Thoracic aorta (tissue), 2 donors: Measurements from ENCODE around the gene NSMF. TPM values are rescaled to one million over a fixed set of nuclear protein-coding genes. Genes with fewer than 3 reads are reported as not detected.

Source experiments
- ATAC-seq: fragments of 150-250 bp; one replicate; pipeline ENCODE4 v1.8.0; 2017; ENCODE audit warnings: low read depth; ENCODE audit not compliant: insufficient number of reproducible peaks, low FRiP score
- DNase-seq: peaks from one replicate; pipeline ENCODE4 v3.0.0-alpha.2; 2020; ENCODE audit warnings: low spot score
- H3K27ac ChIP-seq, 2 donors: fragments of 200-600 bp; sonication (generic); 1 replicate in 1 of 2; 2 replicates in 1 of 2; pipeline ENCODE4 v1.5.1; 2016; ENCODE audit warnings: mild to moderate bottlenecking in 2 of 2, moderate library complexity in 2 of 2
- H3K27me3 ChIP-seq: fragments of 200-600 bp; sonication (generic); replicated peaks from 2 replicates; pipeline ENCODE4 v1.6.0; 2016; ENCODE audit warnings: mild to moderate bottlenecking; ENCODE audit not compliant: insufficient read depth
- H3K36me3 ChIP-seq: fragments of 200-600 bp; sonication (generic); one replicate; pipeline ENCODE4 v1.5.1; 2016
- H3K4me1 ChIP-seq, 2 donors: fragments of 200-600 bp; sonication (generic); 1 replicate in 1 of 2; 2 replicates in 1 of 2; pipeline versions ENCODE4 v1.5.1 to v1.6.0; 2016; ENCODE audit warnings: low read depth in 2 of 2, mild to moderate bottlenecking in 1 of 2; ENCODE audit not compliant: control insufficient read depth in 1 of 2
- H3K4me3 ChIP-seq: fragments of 200-600 bp; sonication (generic); 2 replicates; pipeline ENCODE4 v1.5.1; 2016; ENCODE audit warnings: mild to moderate bottlenecking
- H3K9me3 ChIP-seq: fragments of 200-600 bp; sonication (generic); 2 replicates; pipeline ENCODE4 v1.5.1; 2016
- CTCF ChIP-seq: fragments of 200-600 bp; sonication (generic); IDR thresholded peaks from one replicate; pipeline ENCODE4 v1.5.1; 2019; ENCODE audit warnings: antibody characterized with exemption
- total RNA-seq, 2 donors: library from RNA; depleted of rRNA; stranded (reverse); fragments of >200 nt; gene quantifications; one replicate each; pipeline versions ENCODE4 v1.1.0 to v1.2.3, GENCODE V29; 2016

Gene NSMF
- total RNA-seq, 2 donors from 2014 or later = 168 to 251 TPM

DNA sequence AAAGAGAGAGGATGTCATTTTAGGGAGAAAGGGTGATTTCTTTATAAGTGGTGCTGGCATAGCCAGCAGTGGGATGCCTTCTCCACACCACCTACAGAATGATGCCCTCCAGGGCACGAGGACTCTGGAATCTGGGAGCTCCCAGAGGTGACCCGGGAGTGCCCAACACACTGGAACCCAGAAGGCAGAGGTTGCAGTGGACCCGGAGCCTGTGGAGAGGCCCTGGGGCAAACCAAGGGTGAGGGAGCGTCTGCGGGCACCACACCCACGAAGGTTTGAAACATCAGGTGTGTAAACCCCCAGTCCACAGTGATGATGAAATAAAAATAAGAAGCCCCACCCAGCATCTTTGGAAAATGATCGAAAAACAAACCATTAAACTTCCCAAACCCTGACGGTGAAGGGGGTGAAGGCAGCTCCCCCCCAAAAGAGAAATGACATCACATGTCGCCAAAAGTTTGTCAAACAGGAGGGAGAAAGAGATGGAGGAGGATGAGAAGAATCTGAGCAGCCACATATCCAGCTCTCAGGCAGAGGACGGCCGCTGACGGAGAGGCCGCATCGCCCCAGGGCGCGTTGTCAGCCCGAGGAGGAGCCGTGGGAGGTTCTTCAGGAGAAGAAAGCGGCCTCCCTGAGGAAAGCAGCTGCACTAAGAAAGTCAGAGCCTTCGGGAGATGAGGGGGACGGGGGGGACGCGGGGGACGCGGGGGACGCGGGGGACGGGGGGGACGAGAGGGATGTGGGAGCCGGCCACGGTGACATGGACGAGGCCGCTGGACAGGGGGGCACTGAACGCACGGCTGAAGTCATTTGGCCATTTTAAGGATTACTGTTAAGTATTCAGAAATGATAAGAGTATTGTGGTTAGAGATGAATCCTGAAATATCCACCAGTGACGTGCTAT, 43.1 kb upstream of the NSMF start:
- TF ChIP-seq CTCF = no peak

DNA sequence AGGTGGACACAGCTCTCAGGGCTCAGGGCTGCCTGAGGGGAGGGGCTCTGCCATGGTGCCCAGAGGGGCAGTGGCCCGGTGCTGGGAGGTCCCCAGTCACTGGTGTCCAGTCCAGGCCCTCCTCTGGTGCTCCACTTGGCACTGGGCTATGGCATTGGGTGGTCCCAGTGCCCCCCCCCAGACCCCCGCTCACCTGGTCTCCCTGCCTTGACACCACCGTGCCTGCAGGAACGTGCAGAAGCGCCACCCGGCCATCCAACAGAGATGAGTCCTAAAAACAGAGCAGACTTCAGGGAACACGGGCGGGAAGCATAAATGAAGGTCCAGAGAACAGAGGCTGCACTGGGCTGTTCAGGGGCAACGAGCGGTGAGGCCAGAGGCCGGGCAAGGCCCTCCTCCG, 42.3 kb upstream of the NSMF start:
- TF ChIP-seq CTCF = no peak
- no peak for DNase-seq
- Histone ChIP-seq H3K27me3 (no peaks in the 10 kb centered on the region), H3K27ac (no peak overlapping the region), H3K36me3 (peaks cover 5% of the 10 kb centered on the region), H3K4me3 (no peak overlapping the region), H3K4me1 (no peaks in the 10 kb centered on the region), H3K9me3 (no peaks in the 10 kb centered on the region)
- ATAC-seq = no peak

More for the DNA sequence above, 43.1 kb upstream of the NSMF start:
- Histone ChIP-seq H3K4me1 (no peaks in the 10 kb centered on the region), H3K4me3 (no peak overlapping the region), H3K27me3 (no peaks in the 10 kb centered on the region), H3K9me3 (no peaks in the 10 kb centered on the region), H3K27ac (no peak overlapping the region), H3K36me3 (peaks cover 5% of the 10 kb centered on the region)
- ATAC-seq (no peak), DNase-seq (no peak)

GRCh38 chr9:137500666-137501397, 41.7 kb upstream of the NSMF start:
- H3K4me3 ChIP-seq = no peak overlapping the region
- ATAC-seq (no peak), DNase-seq (no peak)
- no peaks in the 10 kb centered on the region for H3K9me3 ChIP-seq
- H3K27ac ChIP-seq = no peak overlapping the region
- no peaks in the 10 kb centered on the region for H3K4me1 ChIP-seq
- H3K27me3 ChIP-seq = no peaks in the 10 kb centered on the region
- H3K36me3 ChIP-seq = peaks cover 5% of the 10 kb centered on the region
- TF ChIP-seq CTCF = no peak

GRCh38 chr9:137499858-137500661, 40.9 kb upstream of the NSMF start:
- no peak for TF ChIP-seq CTCF
- H3K4me3 ChIP-seq = no peak overlapping the region

More at GRCh38 chr9:137499858-137500661, 40.9 kb upstream of the NSMF start:
- Histone ChIP-seq H3K27me3 (no peaks in the 10 kb centered on the region), H3K4me1 (no peaks in the 10 kb centered on the region), H3K36me3 (peaks cover 5% of the 10 kb centered on the region), H3K9me3 (no peaks in the 10 kb centered on the region), H3K27ac (no peak overlapping the region)
- ATAC-seq = no peak
- no peak for DNase-seq
